OCI-LY1 (cell line): ENCODE results near the gene MX2.

Experiments
- CTCF ChIP-seq: fragments of 200-600 bp; sonication (generic), shearing (Covaris generic); IDR thresholded peaks from 2 replicates; pipeline ENCODE4 v1.5.1; 2017; ENCODE audit warnings: mild to moderate bottlenecking, antibody characterized with exemption, low read length, moderate library complexity, mixed read lengths
- EZH2 ChIP-seq: fragments of 200-600 bp; sonication (generic), shearing (Covaris generic); IDR thresholded peaks from 2 replicates; pipeline ENCODE4 v1.8.0; 2017; ENCODE audit warnings: borderline replicate concordance, mixed run types, mild to moderate bottlenecking, antibody characterized with exemption, low read length, moderate library complexity, mixed read lengths

GRCh38 chr21:41319273-41319672 is 42.6 kb upstream of the MX2 start:
- TF ChIP-seq CTCF (no peak), EZH2 (no peak)
